Epithelial cell of prostate (primary cell): ENCODE measurements around the gene DHH.

Experiments used
- DNase-seq: peaks from one replicate; pipeline ENCODE4 v3.0.0-alpha.2; 2011; ENCODE audit warnings: low read depth, low spot score
- H3K27ac ChIP-seq: fragments of 450-650 bp; 2 replicates; pipeline ENCODE4 v1.5.1; 2017; ENCODE audit warnings: mild to moderate bottlenecking

DHH gene

GRCh38 chr12:49109641-49110463 lies 15.3 kb upstream of the DHH start:
- no peak for DNase-seq

GRCh38 chr12:49108958-49109404 lies 14.4 kb upstream of the DHH start:
- no peak for DNase-seq
- H3K27ac ChIP-seq: no peak overlapping the region

More at GRCh38 chr12:49109641-49110463, 15.3 kb upstream of the DHH start:
- peak overlapping the region; percentile 69 for H3K27ac ChIP-seq

GRCh38 chr12:49105504-49106084 lies 11.0 kb upstream of the DHH start:
- peak; percentile 40 for DNase-seq
- peak overlapping the region; percentile 37 for H3K27ac ChIP-seq

- no peak for DNase-seq
- no peak overlapping the region for H3K27ac ChIP-seq
Measured at GRCh38 chr12:49104822-49105221, 10.2 kb upstream of the DHH start.

- no peak overlapping the region for H3K27ac ChIP-seq
- DNase-seq: no peak
Measured at GRCh38 chr12:49100380-49100779, 5.8 kb upstream of the DHH start.

GRCh38 chr12:49098703-49099102 lies 4.1 kb upstream of the DHH start:
- no peak overlapping the region for H3K27ac ChIP-seq

GRCh38 chr12:49098035-49098451 lies 3.4 kb upstream of the DHH start:
- H3K27ac ChIP-seq: no peak overlapping the region

More at GRCh38 chr12:49098703-49099102, 4.1 kb upstream of the DHH start:
- no peak for DNase-seq

GRCh38 chr12:49097381-49097780 lies 2.8 kb upstream of the DHH start:
- no peak overlapping the region for H3K27ac ChIP-seq
- DNase-seq: no peak

More at GRCh38 chr12:49098035-49098451, 3.4 kb upstream of the DHH start:
- no peak for DNase-seq

GRCh38 chr12:49094975-49095365 lies 369 bp upstream of the DHH start:
- H3K27ac ChIP-seq: no peak overlapping the region

GRCh38 chr12:49093792-49094159 lies 825 bp downstream of the DHH start:
- H3K27ac ChIP-seq: no peak overlapping the region
- no peak for DNase-seq

More at GRCh38 chr12:49094975-49095365, 369 bp upstream of the DHH start:
- DNase-seq: no peak

GRCh38 chr12:49092816-49093406 lies 1.7 kb downstream of the DHH start:
- H3K27ac ChIP-seq: no peak overlapping the region
- DNase-seq: no peak

- no peak for DNase-seq
- H3K27ac ChIP-seq: no peak overlapping the region
Measured at GRCh38 chr12:49092086-49092815, 2.4 kb downstream of the DHH start.

- DNase-seq: no peak
- H3K27ac ChIP-seq: no peak overlapping the region
Measured at GRCh38 chr12:49091836-49092085, 2.8 kb downstream of the DHH start.

- no peak for DNase-seq
- no peak overlapping the region for H3K27ac ChIP-seq
Measured at GRCh38 chr12:49091056-49091835, 3.4 kb downstream of the DHH start.

GRCh38 chr12:49089821-49090773 lies 4.5 kb downstream of the DHH start:
- no peak overlapping the region for H3K27ac ChIP-seq
- no peak for DNase-seq

GRCh38 chr12:49088932-49089330 lies 5.7 kb downstream of the DHH start:
- no peak overlapping the region for H3K27ac ChIP-seq
- no peak for DNase-seq

- no peak overlapping the region for H3K27ac ChIP-seq
- peak; percentile 51 for DNase-seq
Measured at GRCh38 chr12:49088150-49088931, 6.3 kb downstream of the DHH start.

- no peak for DNase-seq
- no peak overlapping the region for H3K27ac ChIP-seq
Measured at GRCh38 chr12:49086116-49086515, 8.5 kb downstream of the DHH start.
